HPDE6-E6E7 (cell line): ENCODE data around the gene CREB5.

Experiments used
- DNase-seq: peaks from one replicate; pipeline ENCODE4 v3.0.0; 2011; ENCODE audit warnings: missing footprints; ENCODE audit errors: extremely low spot score

The CREB5 gene

GRCh38 chr7:28478656-28479055 is 66.3 kb downstream of the CREB5 start:
- DNase-seq = no peak

- DNase-seq = no peak
These were observed 67.2 kb downstream of the CREB5 start for GRCh38 chr7:28479507-28479947.

GRCh38 chr7:28480595-28480994 is 68.3 kb downstream of the CREB5 start:
- DNase-seq = no peak

- no peak for DNase-seq
These were observed 69.0 kb downstream of the CREB5 start for GRCh38 chr7:28481091-28481926.

- no peak for DNase-seq
These were observed 70.8 kb downstream of the CREB5 start for GRCh38 chr7:28483112-28483511.

GRCh38 chr7:28483908-28484605 is 71.7 kb downstream of the CREB5 start:
- no peak for DNase-seq

- DNase-seq = no peak
These were observed 72.3 kb downstream of the CREB5 start for GRCh38 chr7:28484606-28484935.

- no peak for DNase-seq
These were observed 75.2 kb downstream of the CREB5 start for GRCh38 chr7:28487487-28487886.

GRCh38 chr7:28488061-28488791 is 75.9 kb downstream of the CREB5 start:
- DNase-seq = no peak

- DNase-seq = no peak
These were observed 78.5 kb downstream of the CREB5 start for GRCh38 chr7:28490831-28491230.

GRCh38 chr7:28493477-28493876 is 81.2 kb downstream of the CREB5 start:
- no peak for DNase-seq

- no peak for DNase-seq
These were observed 84.7 kb downstream of the CREB5 start for GRCh38 chr7:28497009-28497408.

GRCh38 chr7:28498636-28499035 is 86.3 kb downstream of the CREB5 start:
- DNase-seq = no peak

GRCh38 chr7:28500138-28500537 is 87.8 kb downstream of the CREB5 start:
- no peak for DNase-seq

- DNase-seq = no peak
These were observed 90.1 kb downstream of the CREB5 start for GRCh38 chr7:28502408-28502807.

- DNase-seq = no peak
These were observed 91.1 kb downstream of the CREB5 start for GRCh38 chr7:28503396-28503795.

- no peak for DNase-seq
These were observed 92.7 kb downstream of the CREB5 start for GRCh38 chr7:28505014-28505413.

GRCh38 chr7:28505867-28506266 is 93.5 kb downstream of the CREB5 start:
- DNase-seq = no peak

- no peak for DNase-seq
These were observed 95.4 kb downstream of the CREB5 start for GRCh38 chr7:28507525-28508282.

GRCh38 chr7:28509251-28510025 is 97.1 kb downstream of the CREB5 start:
- no peak for DNase-seq

- DNase-seq = no peak
These were observed 97.7 kb downstream of the CREB5 start for GRCh38 chr7:28510026-28510369.
